HG03095 (cell line): ENCODE measurements around the gene MMS19.
"Not testable (repeated sequence)": the region's sequence is repeated elsewhere in the genome, so short reads cannot be mapped to it uniquely, and the experiment has no call there.

Source experiments
- ATAC-seq: cut with Tn5 transposase; IDR thresholded peaks from one replicate; pipeline ENCODE4 v1.9.1; 2021; ENCODE audit warnings: moderate library complexity; ENCODE audit not compliant: unreplicated experiment

Gene MMS19

DNA sequence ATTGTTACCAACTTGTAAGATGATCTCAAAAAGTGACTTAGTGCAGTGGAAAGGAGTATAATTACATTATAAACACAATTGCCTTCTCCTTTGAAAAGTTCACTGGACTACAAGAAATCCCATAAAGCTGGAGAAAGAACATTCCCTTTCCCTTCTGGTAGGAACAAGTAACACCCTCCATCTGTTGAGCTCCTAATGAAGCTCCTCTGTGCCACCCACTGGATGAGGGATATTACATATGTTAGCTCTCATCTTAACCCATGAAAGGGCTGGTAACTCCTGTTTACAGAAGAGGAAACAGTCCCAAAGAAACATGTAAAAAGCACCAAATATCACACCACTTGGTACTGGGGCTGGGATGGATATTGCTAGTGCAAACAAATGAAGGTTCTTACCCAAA lies 64.2 kb downstream of the MMS19 start:
- no peak for ATAC-seq

DNA sequence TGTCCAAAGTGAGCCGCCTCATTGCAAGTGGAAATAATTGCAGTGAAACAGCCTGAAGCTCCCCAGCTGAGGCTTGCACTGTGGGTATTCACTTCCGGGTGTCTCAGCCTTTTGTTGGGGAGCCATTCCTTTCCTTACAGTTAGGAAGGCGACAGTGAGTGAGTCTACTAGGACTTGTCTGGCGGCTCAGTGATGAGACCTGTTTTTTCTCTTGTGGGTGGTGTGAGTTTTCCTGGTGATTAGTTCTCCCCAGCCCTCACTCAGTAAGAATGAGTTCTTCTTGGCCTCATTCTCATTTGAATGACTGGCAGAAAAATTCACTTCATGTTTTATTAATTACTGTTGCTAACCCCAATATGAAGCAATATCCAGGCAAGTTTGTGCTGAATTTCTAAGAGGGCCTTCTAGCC lies 69.6 kb downstream of the MMS19 start:
- no peak for ATAC-seq

DNA sequence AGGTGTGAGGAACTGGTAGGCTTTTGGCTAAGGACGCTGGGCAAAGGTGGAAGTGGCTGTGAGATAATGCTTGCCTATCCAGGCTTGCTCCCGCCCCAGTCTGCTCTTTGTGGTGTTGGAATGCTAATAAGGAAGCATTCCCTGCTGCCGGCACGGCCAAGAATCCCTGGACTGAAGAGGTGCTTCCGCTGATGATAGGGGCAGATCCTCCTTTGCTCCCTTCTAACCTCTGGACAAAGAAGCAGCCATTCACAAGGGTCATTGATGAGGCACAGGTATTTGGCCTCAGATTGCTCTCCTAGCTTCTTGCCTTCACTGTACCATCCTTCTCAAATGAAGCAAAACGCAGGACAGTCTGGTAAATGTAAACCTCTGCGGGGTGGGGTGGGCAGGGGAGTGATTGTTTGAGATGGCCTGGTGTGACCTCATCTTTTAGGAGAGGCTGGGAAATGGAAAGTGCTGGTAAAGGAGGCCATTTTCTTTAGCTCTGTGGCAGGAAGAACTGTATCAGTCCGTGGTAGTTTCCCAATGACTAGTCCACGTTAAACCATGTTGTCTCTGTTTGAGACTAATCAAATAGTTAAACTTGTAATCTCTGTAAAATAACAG lies 70.5 kb downstream of the MMS19 start:
- ATAC-seq, result no peak

- no peak for ATAC-seq
Measured at GRCh38 chr10:97426776-97427570, 71.2 kb downstream of the MMS19 start.

GRCh38 chr10:97425964-97426775 lies 72.1 kb downstream of the MMS19 start, which contains the start of gene PGAM1:
Gene PGAM1, plus strand, starts transcription at chr10:97426191. Its CDS starts 117 bp downstream, at chr10:97426308.
- ATAC-seq, result peak; percentile 77

- ATAC-seq, result not testable (repeated sequence)
Measured at GRCh38 chr10:97423757-97424098, 74.5 kb downstream of the MMS19 start.

DNA sequence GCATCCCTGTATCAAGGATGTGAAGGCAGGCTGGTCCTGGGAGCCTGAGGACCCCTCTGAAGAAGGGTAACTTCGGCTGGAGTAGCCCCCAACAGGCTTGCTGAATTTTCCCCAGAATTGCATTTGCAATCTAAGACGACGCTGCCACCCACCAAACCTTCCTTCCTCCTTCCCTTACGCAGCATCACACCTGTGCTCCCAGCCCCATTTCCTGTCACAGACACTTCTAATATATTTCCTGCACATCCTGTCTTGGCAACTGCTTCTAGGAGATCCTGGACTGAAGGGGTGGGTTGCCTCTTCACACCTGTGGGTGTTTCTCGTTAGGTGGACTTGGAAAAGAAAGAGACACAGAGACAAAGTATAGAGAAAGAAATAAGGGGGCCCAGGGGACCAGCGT lies 81.7 kb downstream of the MMS19 start:
- no peak for ATAC-seq

DNA sequence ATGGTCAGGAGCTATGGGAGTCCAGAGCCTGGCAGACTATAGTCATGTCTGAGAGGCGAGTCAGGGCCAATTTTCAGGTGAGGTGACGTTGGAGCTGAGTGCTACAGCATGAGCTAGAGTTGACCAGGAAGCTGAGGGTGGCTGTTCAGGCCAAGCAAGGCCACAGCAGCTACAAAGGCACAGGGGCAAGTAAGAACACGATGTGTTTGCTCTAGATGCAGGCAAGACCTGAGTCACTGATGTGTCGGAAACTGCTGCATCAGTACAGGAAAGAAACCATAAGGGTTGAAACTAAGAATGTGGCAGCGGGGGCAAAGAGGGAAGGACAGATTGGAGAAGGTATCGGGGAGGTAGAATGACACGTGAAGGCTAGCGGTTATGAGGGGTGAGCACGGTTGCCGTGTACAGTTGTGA lies 85.3 kb downstream of the MMS19 start:
- ATAC-seq, result no peak

GRCh38 chr10:97411406-97411805 lies 86.8 kb downstream of the MMS19 start:
- no peak for ATAC-seq

DNA sequence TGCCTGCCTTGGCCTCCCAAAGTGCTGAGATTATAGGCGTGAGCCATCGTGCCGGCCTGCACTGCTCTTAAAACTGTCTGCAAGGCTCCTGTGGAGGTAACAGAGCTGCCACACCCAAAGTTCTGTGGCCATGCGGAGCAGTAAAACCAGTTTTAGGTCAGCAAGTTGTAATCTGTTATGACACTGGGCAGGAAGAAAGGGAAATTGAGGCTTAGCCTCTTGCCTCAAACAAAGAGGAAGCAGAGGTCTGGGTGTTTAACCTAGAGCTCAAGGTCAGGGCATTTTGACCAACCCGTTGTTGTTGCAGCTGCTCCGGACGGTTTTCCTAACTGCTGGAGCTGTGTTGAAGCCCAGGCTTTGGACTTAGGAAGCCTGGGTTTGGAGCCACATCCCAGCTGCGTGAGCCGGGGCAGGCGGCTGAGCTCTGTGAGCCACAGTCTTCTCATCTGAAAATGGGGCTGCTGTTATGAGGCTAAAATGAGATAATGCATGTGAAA lies 89.7 kb downstream of the MMS19 start:
- ATAC-seq, result no peak
